T-helper 2 cell treated with Interferon-gamma antibody and Interleukin-4, amounts not matched to agents 100 ng/mL and 5 ng/mL, for 36 hours (primary cell): ENCODE results near the gene PDE8B. TPM values are rescaled to one million over a fixed set of nuclear protein-coding genes. Genes with fewer than 3 reads are reported as not detected.

Source experiments
- intact Hi-C: fragments of 100-400 bp; cut with micrococcal nuclease; formaldehyde crosslinking; loops from one replicate; pipeline ENCODE4 v1.15.1; 2023
- total RNA-seq: library from RNA; stranded (reverse); gene quantifications from 2 replicates; pipeline ENCODE4 v1.2.3, GENCODE V29; 2022

PDE8B gene
- total RNA-seq, 1 donor from 2014 or later = 0.20 TPM

DNA sequence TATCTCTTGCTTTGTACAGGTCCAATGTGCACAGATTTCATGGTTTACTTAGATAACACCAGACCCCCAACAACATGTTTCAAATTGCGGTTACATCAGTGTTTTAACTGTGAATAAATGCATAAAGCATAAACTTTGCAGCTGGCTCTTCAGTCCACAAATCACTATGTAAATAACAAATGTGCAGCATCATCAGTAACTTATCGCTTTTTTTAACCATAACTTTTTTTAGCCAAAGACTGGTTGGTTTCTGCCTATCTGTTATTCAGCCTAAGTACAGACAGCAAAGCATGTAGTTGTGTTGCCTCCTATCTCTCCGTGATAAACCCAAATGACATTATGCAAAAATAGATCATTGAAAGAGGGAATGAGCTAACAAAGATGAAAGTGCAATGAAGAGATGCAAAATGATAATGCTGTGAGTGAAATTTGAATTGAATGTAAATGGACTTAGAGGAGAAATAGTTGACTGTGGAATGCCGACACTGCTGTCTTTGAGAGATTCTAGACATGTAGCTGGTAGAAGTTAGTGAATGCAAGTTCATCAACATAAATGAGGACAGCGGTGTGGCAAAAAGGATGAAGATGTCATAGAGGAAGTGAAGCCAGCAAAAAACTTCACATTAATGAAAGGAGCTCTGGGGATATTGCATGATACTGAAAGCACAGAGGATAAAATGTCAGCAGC is 108.8 kb downstream of the PDE8B start:
- intact Hi-C loops = no loop called here

DNA sequence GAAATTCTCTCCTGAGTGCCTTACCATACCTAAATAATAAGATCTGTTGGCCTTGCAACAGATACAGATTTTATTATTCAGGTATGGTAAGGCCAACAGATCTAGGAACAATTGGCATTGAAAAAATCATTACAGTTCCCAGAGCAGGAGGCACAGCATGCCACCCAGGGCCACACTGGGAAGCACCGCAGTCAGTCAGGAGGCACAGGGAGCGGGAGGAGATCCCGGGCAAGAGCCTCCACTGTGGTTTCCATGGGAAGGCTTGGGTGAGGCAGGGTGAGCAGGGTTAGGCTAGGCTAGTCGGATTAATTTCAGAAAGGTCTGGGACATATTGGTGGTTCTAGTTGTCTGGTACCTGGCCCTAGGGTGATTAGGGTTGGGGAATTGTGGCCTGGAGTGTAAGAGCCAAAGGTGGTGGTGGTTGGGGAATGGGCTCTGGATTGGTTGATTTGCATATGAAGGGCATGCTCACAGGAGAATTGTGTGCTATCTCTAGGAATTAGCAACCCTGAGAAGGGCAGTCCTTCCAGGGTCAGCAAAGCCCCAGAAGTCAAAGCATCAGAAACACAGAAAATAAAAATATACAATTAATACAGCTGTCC is 111.4 kb downstream of the PDE8B start:
- intact Hi-C loops = no loop called here

DNA sequence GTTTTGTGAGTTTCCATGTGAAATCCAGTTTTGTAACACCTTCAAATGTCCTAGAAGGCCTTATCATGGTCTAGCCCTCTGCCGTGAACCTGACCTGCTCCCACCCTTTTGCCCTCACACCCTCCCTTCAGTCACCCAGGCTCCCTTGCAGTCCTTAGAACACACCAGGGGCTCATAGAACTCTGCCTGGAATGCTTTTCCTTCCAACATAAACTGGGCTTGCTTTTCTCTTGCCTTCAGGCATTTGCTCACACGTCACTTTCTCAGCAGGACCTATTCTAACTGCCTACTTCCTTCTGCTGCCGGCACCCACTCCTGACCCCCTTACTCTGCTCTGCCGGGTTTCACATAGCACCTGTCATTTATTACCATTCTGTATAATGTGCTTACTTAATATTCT is 111.9 kb downstream of the PDE8B start:
- intact Hi-C loops = no loop called here

DNA sequence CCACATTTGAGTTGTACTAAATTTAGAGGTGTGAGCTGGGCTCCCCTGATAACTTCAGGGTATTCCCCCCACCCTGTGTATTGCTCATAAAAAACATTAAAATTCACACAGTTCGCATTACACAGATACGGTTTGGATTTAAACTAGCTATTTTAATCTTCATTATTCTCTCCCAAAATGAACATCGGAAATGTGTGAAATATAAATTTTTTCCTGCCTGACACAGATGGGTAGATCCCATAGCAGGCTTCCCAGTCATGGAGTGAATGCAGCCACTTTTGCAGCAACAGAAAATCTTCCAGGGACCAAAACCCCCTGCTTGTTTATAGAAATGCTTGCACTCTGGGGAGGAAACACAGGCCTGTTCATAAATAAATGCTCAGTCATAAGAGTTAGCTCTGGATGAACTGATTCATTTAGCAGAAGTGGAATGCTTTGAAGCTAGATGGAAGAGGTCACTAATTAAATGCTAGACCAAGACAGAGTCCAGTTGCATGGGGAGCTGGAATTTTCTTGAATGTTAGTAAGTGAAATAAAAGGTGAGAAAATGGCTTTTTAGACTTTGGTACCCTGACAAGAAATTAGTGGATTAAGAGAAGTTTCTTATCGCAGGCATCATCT is 115.6 kb downstream of the PDE8B start:
- intact Hi-C loops = loop anchor here (5.0 kb wide), 1 partner anchor 36 kb away; no protein-coding TSS in a partner anchor

DNA sequence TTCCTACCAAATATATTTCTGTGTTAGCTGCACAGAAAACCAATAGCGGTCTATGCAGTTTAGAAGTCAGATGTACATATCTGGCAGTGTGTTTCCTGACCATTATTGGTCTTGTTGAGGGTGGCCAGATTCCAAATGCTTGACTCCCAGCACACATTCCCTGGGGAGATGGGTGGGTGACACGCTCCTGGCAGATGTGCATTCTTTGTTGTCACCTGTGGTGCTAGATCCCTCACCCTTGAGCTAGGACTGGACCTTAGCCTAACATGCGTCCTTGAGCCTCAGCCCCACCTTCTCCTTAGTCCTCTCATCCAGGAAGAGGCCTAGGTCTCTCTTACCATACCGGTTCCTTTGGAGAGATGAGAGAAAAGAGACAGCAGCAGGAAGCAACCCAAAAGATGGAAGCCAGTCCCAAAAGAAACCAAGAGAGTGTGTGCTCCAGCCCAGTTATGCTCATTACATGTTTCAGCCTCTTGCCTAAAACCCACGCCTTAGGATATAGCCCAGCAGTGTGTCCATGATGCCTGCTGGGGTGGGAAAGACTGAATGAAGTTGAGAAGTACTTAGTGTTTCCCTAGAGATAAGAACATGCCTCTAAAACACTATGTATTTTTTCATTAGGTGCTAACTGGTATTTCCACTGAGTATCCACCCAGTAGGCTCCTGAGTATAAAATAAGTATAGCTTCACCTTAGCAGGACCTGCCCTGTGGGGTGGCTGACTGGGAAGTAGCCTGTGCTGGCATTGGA is 116.7 kb downstream of the PDE8B start:
- intact Hi-C loops = loop anchor here (5.0 kb wide), 1 partner anchor 35 kb away; no protein-coding TSS in a partner anchor

DNA sequence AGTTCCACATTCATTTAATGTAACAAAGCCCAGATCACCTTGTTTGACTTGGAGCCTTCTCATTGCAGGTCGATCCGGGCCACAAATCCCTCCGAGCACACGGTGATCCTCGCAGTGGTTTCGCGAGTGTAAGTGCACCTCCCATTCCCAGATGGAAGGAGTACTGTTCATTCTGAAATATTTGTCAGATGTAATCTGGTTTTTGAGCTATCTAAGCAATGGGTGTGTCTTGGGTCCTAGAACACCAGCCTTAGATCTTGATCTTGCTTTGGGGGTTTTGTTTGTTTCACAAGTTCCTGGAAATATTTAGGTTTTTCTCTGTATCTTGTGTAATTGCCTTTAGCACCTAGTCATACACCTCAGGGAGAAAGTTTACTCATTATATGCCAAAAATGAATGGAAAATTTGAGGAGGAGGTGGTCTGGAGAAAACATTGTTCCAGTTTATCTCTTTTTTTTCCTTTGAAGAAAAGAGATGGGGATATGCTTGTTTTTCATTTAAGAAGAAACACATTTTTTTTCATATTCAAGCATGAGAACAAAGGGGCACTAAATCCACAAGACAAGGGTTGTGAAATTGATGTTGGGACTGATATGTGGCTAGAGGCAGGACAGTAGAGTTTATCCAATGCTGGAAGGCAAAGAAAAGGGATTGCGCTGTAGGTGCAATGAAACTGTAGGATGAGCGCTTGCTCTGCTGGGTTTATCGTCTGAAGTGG is 118.6 kb downstream of the PDE8B start:
- intact Hi-C loops = loop anchor here (5.0 kb wide), 1 partner anchor 33 kb away; no protein-coding TSS in a partner anchor

DNA sequence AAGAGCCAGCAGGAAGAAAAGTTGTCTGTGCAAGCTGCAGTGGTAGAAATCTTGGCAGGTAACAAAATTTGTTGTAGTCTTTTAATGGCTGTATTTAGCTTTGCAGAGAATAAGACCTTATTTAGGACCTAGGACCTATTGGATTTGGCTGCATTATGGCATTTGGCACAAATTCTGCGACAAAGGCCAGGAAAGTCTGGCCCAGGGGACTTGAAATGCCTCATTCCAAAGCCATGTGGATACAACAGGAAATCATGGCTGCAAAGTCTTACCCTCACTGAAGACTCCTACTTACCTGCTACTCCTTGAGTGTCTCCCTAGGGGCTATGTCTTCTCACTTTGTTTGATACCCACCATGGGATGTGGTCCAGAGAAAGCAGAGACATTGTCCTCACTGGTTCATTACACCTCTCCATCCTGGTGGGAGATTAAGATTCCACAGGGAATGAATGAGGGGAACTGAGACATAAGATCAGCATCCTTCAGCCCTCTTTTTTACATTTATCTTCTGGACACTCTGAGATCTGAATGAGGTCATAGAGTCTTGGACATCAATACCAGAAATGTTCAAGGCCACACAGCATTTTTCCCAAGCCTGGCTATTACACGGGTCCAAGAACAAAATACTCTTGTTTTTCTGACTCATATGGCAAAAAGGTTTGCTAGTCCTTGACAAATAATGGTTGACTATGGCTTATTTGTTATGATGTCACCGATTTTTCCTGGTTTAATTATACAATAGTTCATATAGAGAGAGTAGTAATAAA is 119.4 kb downstream of the PDE8B start:
- intact Hi-C loops = loop anchor here (5.0 kb wide), 1 partner anchor 32 kb away; no protein-coding TSS in a partner anchor

DNA sequence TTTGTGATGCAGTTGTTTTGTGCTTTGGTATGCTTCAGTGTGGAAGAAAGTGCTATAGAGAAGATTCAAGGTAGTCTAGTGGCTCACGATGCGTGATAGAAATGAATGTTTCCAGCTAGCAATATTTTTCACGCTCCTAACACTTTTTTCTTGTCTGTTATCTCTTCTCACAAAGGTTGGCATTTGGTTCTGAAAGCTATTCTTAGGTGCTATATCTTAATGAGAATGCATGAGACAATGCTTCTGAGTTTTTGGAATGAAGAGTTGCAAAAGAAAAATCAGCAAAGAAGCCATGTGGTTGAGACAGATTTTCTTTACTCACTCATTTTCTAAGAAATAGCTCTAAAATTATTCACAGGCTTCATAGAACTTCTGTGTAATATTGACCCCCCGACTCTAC is 122.6 kb downstream of the PDE8B start:
- intact Hi-C loops = no loop called here

DNA sequence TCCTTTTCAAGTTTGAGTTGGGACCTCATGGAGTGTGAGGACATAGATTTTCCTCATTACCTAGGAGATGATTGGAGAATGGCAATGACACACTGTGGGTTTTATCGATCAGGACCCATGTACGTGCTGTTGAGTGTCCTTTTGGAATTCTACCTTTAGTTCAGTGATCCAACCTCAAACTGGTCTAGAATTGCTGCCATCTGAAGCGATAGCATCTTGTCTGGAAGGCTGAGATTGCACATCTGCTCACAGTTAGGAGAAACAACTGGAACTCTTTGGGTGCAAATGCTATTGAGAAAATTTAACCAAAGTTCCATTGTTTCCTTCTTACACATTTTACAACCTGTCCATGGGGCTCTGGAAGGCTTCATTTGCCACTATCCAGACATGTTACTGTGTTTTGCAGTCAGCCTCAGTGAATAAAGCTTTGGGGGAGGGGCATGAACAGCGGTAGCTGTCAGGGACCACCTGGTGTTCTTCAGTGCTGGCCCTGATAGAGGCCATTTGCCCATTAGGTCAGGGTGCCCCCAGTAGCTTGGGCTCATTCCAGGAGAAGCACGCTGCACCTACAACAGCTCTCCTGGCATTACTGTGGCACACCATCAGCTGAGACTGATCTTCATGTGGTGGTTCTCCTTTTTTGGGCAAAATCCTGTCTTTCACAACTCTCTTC is 123.1 kb downstream of the PDE8B start:
- intact Hi-C loops = no loop called here

DNA sequence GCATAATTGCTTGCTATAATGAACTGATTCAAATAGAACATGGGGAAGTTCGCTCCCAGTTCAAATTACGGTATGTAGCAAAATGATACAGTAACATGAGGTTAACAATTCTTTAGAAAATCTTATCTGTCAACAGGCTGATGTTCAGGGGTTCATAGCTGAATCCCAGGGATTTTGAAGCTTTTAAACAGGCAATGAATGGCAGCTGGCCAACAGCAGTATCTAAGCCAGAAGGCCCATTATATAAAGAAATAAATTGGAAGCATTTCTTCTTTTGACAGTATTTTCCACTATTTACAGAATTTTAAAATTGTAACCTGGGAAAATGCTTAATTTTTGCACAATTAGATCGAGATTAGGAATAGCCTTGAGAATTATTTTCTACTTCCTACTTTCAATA is 126.8 kb downstream of the PDE8B start:
- intact Hi-C loops = no loop called here

DNA sequence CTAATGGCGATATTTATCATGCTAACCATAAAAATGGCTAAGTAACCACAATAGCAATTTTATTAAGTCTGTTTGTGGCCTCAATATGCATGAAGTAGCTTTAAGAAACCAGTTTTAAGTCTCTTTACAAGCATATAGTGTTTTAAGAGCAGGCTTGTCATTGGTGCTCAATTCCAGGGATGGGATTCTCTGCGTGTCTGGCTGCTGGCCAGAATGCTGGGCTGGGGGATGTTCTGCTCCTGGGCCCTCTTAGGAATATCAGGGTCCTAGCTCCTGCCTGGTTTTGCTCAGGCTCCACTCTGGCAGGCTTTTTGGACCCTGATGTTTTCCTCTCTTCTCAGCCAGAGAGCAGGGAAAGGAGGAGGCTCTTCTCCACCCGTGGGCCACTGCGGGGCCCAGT is 127.2 kb downstream of the PDE8B start:
- intact Hi-C loops = no loop called here

DNA sequence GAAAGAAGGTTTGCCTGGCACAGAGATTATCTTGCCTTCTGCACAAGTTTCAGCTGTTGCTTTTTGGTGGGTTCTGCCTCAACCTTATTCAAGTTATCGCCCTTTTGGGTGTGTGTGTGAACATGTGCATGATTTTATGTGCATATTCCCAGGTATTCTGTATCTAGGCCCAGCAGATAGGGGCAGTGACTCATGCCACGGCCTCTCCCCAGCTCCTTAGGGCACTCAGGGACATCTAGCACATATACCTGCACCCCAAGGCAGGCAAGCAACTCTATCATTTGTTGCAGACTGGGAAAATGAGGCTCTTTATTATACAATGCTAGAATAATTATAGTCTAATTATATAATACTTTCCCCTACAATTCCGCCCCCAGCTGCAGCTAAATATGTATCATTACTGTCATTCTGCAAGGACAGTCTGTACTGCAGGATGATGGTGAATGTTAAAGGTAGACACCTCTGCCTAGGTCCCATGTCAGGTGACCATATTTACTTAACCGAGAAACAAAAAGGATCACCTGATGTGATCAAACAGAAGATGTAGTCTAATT is 128.9 kb downstream of the PDE8B start:
- intact Hi-C loops = no loop called here

DNA sequence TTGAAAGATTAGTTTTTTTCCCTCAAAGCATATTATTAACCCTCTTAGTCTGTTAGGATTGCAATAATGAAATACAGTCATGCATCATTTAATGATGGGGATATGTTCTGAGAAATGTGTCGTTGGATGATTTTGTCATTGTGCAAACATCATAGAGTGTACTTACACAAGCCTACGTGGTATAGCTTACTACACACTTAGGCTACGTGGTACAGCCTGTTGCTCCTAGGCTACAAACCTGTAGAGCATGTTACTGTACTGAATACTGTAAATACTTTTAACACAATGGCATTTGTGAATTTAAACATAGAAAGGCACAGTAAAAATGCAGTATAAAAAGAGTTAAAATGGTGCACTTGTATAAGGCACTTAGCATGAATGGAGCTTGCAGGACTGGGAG is 132.7 kb downstream of the PDE8B start:
- intact Hi-C loops = no loop called here

DNA sequence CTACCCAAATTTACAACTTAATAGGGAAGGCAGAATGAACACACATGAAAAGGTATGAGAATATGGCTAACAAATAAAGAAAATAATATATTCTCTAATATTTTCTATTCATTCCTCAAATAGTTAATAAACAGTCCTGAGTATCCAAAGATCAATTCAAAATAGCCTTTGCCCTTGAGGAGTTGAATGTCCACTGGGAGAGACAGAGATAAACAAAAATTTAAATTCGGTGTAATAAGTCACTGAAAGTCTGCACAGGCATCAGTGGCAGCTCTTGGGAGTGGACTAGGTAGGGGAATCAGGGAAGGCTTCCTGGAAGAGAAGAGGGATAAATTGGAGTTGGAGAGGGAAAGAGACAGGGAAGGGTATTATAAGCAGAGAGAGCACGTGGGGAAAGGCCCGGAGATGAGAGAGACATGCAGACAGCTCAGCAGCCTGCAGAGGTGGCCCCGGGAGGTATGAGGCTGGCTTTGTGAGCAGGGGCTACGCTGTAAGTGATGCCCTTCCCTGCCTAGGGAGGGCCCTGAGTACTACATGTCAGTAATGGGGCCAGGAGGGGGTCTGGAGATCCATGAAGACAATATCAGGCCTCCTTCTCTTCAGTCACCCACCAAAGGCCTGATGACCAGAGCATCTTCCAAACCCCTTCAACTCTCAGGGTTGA is 137.1 kb downstream of the PDE8B start:
- intact Hi-C loops = no loop called here

DNA sequence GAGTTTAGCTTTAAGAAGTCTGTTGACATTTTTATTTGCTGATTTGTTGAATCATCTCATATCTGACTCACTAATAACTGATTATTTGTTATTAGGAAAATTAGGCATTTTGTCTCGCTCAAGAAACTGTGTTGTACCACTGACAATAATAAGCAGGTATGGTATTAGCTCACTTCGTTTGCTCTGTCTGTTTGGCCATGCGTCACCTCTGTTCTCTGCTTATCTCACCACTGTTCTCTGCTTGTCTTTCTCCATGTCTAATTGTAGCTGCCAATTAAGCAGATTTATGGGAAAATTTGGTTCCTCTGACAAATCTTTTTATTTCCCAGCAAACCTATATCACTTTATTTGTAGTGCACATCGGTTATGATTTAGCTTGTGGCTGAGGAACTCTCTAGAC is 142.8 kb downstream of the PDE8B start:
- intact Hi-C loops = no loop called here

DNA sequence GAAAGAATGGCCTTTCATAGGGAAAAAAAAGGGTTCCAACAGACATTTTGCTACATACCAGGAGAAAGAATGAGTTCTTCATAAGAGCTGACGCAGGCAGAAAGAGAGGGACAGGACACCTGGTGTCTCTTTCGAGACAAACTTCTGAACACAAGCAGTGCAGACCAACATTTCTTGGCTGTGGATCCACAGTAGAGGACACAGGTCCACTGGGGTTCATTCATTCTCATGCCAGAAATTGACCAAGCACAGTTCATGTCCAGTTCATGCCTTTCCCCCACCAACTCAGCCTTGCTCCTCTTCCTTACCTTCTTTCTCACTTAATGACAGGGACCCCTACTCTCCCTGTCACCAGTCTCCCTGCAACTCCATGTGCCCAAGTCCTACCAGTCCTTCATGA is 144.0 kb downstream of the PDE8B start:
- intact Hi-C loops = no loop called here

DNA sequence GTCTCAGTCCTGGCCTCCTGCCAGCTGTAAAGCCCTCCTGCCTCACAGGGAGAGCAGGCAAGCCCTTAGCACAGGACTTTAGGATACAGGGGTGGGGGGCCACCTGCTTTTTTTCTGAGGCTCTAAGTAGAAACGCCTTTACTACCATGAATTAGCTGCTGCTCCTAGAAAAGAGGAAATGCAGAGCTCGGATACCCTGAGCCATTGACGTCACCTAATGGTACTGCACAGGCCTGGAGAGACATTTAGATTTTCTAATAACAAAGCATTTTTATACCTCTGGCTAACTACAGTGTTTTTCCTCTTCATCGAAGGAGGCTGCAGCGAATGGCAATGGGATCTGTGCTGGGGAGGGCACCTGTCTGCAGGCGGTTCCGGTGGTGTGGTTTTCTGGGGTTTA is 144.6 kb downstream of the PDE8B start:
- intact Hi-C loops = no loop called here

DNA sequence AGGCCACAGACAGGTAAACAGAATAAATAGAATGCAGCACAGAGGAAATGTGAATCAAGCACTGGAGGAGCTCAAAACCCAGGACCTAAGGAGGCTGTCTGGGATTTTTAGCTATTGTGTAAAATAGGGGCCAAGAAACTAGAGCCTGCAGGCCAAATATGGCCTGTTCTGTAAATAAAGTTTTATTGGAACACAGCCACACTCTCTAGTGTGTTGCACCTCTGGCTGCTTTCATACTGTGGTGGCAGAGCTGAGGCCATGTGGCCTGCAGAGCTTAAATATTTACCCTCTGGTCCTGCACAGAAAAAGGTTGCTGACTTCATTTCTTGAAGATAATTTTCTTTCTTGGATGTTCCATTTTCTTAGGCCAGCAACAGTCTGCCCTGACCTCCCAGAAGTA is 145.3 kb downstream of the PDE8B start:
- intact Hi-C loops = no loop called here

DNA sequence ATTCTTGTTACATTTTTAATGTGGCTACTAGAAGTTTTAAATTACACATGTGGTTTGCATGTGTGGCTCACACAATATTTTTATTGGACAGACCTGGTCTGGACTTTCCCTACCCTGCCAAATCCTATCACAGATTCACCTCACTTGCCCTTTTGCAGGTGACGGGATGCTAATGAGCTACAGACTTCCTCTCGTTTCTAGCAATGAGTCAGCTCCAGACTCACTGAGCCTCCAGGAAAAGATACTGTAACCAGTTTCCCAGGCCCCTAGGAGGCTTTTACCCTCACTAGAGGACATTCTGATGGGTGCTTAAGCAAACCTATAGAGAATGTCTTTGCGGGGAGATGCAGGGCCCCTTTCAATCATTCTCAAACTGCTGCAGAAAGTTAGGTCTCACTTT is 146.3 kb downstream of the PDE8B start:
- intact Hi-C loops = no loop called here
